Stomach (tissue), 9 donors: ENCODE results near the gene ABTB2. TPM values are rescaled to one million over a fixed set of nuclear protein-coding genes. Genes with fewer than 3 reads are reported as not detected.

Experiments used
- DNase-seq, 2 donors: peaks; one replicate each; pipeline versions ENCODE4 v3.0.0 to v3.0.0-alpha.2; 2013 to 2019
- H3K27ac ChIP-seq, 5 donors: fragments of 200-600 bp in 4 of 5; sonication (generic) in 4 of 5; one replicate each; pipeline ENCODE4 v1.5.1; 2013 to 2019; ENCODE audit warnings: mild to moderate bottlenecking in 1 of 5, moderate library complexity in 1 of 5
- H3K27me3 ChIP-seq, 3 donors: fragments of 200-600 bp; sonication (generic); one replicate each; pipeline ENCODE4 v1.5.1; 2017 to 2019; ENCODE audit warnings: mixed run types in 1 of 3
- H3K36me3 ChIP-seq, 4 donors: fragments of 200-600 bp; sonication (generic); 1 replicate in 3 of 4; 2 replicates in 1 of 4; pipeline ENCODE4 v1.5.1; 2016 to 2019
- H3K4me1 ChIP-seq, 4 donors: fragments of 200-600 bp; sonication (generic); one replicate each; pipeline ENCODE4 v1.5.1; 2016 to 2019
- H3K4me3 ChIP-seq, 4 donors: fragments of 200-600 bp; sonication (generic) in 3 of 4; one replicate each; pipeline ENCODE4 v1.5.1; 2016 to 2019; ENCODE audit warnings: mild to moderate bottlenecking in 1 of 4
- H3K9me3 ChIP-seq, 4 donors: fragments of 200-600 bp; sonication (generic); one replicate each; pipeline ENCODE4 v1.5.1; 2016 to 2019
- CTCF ChIP-seq, 7 experiments: fragments of 450-650 bp in 4 of 7; fragments of 200-600 bp in 3 of 7; sonication (generic) in 3 of 7; IDR thresholded peaks; one replicate each; pipeline ENCODE4 v1.5.1; 2016 to 2019; ENCODE audit warnings: antibody characterized with exemption in 7 of 7, control low read depth in 2 of 7, mild to moderate bottlenecking in 1 of 7
- EP300 ChIP-seq: sonication (generic); formaldehyde crosslinking; IDR thresholded peaks from one replicate; pipeline ENCODE4 v1.6.1; 2017; ENCODE audit warnings: antibody characterized with exemption
- POLR2A ChIP-seq, 4 donors: fragments of 450-650 bp; IDR thresholded peaks; one replicate each; pipeline ENCODE4 v1.6.1; 2016; ENCODE audit warnings: antibody characterized with exemption in 4 of 4, control low read depth in 2 of 4, mild to moderate bottlenecking in 1 of 4, moderate library complexity in 1 of 4
- POLR2AphosphoS5 ChIP-seq, 3 donors: sonication (generic); formaldehyde crosslinking; IDR thresholded peaks; one replicate each; pipeline ENCODE4 v1.6.1; 2016; ENCODE audit warnings: antibody characterized with exemption in 3 of 3
- WGBS, 5 donors: extraction: QIAGEN DNeasy Blood & Tissue Kit in 3 of 5; methylation state at CpG; one replicate each; pipeline versions ENCODE4 v1.1.5 to v1.1.7; 2013 to 2018; 5-methylcytosine and 5-hydroxymethylcytosine counted together
- intact Hi-C: fragments of 100-400 bp; cut with DNase I; formaldehyde crosslinking; loops from one replicate; pipeline ENCODE4 v1.15.1; 2023; ENCODE audit warnings: low total_unique reads
- polyA plus RNA-seq, 3 donors: library from polyadenylated mRNA; stranded (reverse); fragments of 200-250 nt; gene quantifications; one replicate each; pipeline ENCODE4 v1.2.3, GENCODE V29; 2013
- total RNA-seq, 5 donors: library from RNA; depleted of rRNA; stranded (reverse); fragments of >200 nt; gene quantifications; one replicate each; pipeline versions ENCODE4 v1.1.0 to v1.2.3, GENCODE V29; 2014 to 2016
- donor health status: healthy with polysubstance abuse.
- donor health status: Bipolar disorder and iron deficiency.
- donor health status: healthy.

ABTB2 gene
- total and polyA plus RNA-seq, 8 donors = 0.58 to 12.7 (median 2.2) TPM

DNA sequence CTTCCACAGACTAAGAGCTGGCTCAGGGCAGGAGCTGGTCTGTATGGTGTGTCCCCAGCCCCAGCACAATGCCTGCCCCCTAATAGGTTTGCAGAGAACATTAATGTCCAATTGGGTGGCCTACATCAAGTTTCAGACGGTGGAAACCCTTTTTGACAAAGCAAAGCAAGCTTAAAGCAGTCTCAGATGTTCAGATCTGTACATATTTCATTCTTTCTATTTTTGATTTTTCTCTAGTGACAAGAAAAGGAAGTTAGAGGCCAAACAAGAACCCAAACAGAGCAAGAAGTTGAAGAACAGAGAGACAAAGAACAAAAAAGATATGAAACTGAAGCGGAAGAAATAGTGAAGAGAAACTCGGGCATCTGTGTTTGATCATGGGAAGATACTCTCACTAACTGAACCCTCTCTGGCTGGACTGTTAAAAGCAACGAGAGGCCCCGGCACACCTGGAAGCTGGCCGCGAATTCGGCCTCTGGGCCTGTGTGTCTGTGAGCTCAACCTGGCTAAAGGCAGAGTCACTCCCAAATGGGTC is 211.9 kb downstream of the ABTB2 start:
- no peaks in the 10 kb centered on the region for H3K27me3 ChIP-seq
- no peaks in the 10 kb centered on the region for H3K9me3 ChIP-seq
- H3K36me3 ChIP-seq = peaks cover 71 to 100% (median 100%) of the 10 kb centered on the region in 4 donors
- no peak overlapping the region for H3K4me3 ChIP-seq
- DNase-seq = no peak
- 85 to 93% (median 91%) methylated on average over 8 of the region's 8 CpGs for WGBS, 5 donors
- no peak overlapping the region for H3K27ac ChIP-seq
- intact Hi-C loops = no loop called here
- TF ChIP-seq POLR2AphosphoS5 (IDR thresholded peaks at IDR 0.05) = no peak
- no peak for TF ChIP-seq EP300
- TF ChIP-seq CTCF (IDR thresholded peaks at IDR 0.05) = no peak
- TF ChIP-seq POLR2A (IDR thresholded peaks at IDR 0.05) = no peak
- no peaks in the 10 kb centered on the region for H3K4me1 ChIP-seq

GRCh38 chr11:34145073-34145472 is 212.7 kb downstream of the ABTB2 start:
- H3K9me3 ChIP-seq = no peaks in the 10 kb centered on the region
- H3K27ac ChIP-seq = no peak overlapping the region
- intact Hi-C loops = no loop called here
- TF ChIP-seq EP300 = no peak
- TF ChIP-seq CTCF (IDR thresholded peaks at IDR 0.05) = no peak
- no peak for TF ChIP-seq POLR2AphosphoS5 (IDR thresholded peaks at IDR 0.05)
- TF ChIP-seq POLR2A (IDR thresholded peaks at IDR 0.05) = no peak
- peaks cover 72 to 100% (median 100%) of the 10 kb centered on the region in 4 donors for H3K36me3 ChIP-seq
- DNase-seq = no peak
- H3K27me3 ChIP-seq = no peaks in the 10 kb centered on the region
- no peaks in the 10 kb centered on the region for H3K4me1 ChIP-seq
- no peak overlapping the region for H3K4me3 ChIP-seq
- WGBS, 5 donors = 77 to 90% (median 89%) methylated on average over 5 of the region's 5 CpGs

GRCh38 chr11:34143048-34143447 is 214.8 kb downstream of the ABTB2 start:
- H3K27ac ChIP-seq = no peak overlapping the region
- no peaks in the 10 kb centered on the region for H3K4me1 ChIP-seq
- no peak for TF ChIP-seq EP300
- TF ChIP-seq CTCF (IDR thresholded peaks at IDR 0.05) = no peak
- no peak for TF ChIP-seq POLR2AphosphoS5 (IDR thresholded peaks at IDR 0.05)
- TF ChIP-seq POLR2A (IDR thresholded peaks at IDR 0.05) = no peak
- H3K4me3 ChIP-seq = no peak overlapping the region
- H3K27me3 ChIP-seq = no peaks in the 10 kb centered on the region
- DNase-seq = no peak
- WGBS, 5 donors = 71 to 90% (median 82%) methylated on average over 2 of the region's 2 CpGs
- intact Hi-C loops = no loop called here
- peaks cover 88 to 100% (median 100%) of the 10 kb centered on the region in 4 donors for H3K36me3 ChIP-seq
- H3K9me3 ChIP-seq = no peaks in the 10 kb centered on the region

DNA sequence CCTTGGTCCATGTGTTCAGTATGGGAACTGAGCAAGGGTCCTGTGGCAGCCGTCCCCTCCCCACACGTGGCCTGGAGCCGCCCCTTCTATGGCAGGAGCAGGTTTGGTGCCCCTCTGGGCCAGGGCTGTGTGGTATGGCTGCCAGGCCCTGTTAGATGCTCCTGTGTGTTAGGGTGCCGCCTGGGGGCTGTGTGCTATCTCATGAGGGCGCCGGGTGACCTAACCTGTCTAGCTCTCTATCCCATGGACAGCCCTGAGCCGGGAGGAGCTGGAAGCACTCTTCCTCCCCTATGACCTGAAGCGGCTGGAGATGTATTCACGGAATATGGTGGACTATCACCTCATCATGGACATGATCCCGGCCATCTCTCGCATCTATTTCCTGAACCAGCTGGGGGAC is 217.7 kb downstream of the ABTB2 start:
- Histone ChIP-seq H3K4me1 (no peaks in the 10 kb centered on the region), H3K9me3 (no peaks in the 10 kb centered on the region), H3K36me3 (peaks cover 87 to 100% (median 100%) of the 10 kb centered on the region in 4 donors), H3K4me3 (no peak overlapping the region), H3K27ac (no peak overlapping the region), H3K27me3 (no peaks in the 10 kb centered on the region)
- WGBS, 5 donors = 92 to 98% (median 96%) methylated on average over 8 to 11 of the region's 11 CpGs
- TF ChIP-seq POLR2A (IDR thresholded peaks at IDR 0.05) (no peak), POLR2AphosphoS5 (IDR thresholded peaks at IDR 0.05) (no peak), CTCF (IDR thresholded peaks at IDR 0.05) (no peak), EP300 (no peak)
- intact Hi-C loops = no loop called here
- DNase-seq = no peak
